ENCODE data around the gene SOAT2.

DNA sequence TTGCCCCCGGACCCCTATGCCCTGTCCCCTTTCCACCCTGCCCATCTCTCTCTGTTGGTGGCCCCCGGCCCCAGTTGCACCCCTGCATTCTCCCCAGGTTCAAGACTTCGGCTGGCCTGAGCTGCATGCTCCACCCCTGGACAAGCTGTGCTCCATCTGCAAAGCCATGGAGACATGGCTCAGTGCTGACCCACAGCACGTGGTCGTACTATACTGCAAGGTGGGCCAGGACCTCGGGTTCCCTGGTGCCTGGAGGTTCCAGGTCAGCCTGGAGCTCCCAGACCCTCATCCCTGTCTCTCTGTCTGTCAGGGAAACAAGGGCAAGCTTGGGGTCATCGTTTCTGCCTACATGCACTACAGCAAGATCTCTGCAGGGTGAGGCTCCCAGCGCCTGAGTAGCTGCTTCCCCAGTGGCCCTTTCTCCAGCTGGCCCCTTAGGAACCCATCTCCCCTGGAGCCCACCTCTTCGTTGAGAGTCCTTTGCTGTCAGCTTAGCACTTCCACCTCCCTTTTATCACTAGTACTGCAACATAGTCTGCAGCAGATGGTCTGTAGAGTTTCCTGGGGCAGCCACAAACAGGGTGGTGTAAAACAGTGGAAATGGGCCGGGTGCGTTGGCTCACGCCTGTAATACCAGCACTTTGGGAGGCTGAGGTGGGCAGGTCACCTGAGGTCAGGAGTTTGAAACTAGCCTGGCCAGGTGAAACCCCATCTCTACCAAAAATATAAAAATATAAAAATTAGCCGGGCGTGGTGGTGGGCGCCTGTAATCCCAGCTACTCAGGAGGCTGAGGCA lies 47.6 kb upstream of the SOAT2 start:
- no peak for TF ChIP-seq EZH2 (IDR thresholded peaks at IDR 0.05; ENCODE audit: insufficient read depth, poor library complexity, severe bottlenecking)
- TF ChIP-seq EZH2phosphoT487 (IDR thresholded peaks at IDR 0.05; ENCODE audit: insufficient read depth, low read depth) = no peak

Data from GM23248 (cell line).